DMS79 treated with DMSO at 0.1 percent for 48 hours (cell line): ENCODE measurements around the gene FBXO15.

Experiments used
- DNase-seq: peaks from one replicate; lab custom pipeline; 2025; lab: John Stamatoyannopoulos, UW

Gene FBXO15

DNA sequence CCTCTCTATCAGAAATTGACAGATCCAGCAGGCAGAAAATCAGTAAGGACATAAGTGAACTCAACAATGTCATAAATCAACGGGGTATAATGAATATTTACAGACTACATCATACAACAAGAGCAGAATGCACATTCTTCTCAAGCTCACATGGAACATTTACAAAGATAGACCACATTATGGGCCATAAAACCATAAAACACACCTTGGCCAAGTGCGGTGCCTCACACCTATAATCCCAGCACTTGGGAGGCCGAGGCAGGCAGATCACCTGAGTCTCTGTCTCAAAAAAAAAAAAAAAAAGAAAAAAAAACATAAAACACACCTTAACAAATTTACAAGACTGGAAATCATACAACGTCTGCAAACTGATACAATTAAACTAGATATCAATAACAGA is 36.7 kb downstream of the FBXO15 start:
- DNase-seq = no peak

DNA sequence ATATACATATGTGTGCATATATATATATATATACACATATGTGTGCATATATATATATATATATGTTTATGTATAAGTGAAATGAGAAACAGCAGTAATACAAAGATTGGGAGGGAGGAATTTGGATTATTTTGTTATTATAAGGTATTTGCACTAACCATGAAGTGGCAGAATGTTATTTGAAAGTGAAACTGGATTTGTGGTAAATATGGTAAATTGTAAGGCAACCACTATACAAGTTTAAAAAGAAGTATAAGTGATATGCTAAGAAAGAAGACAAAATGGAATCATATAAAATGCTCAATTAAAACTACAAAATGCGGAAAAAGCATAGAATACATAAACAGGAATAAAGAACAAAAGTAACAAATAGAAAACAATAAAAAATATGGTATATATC is 37.5 kb downstream of the FBXO15 start:
- DNase-seq = no peak

DNA sequence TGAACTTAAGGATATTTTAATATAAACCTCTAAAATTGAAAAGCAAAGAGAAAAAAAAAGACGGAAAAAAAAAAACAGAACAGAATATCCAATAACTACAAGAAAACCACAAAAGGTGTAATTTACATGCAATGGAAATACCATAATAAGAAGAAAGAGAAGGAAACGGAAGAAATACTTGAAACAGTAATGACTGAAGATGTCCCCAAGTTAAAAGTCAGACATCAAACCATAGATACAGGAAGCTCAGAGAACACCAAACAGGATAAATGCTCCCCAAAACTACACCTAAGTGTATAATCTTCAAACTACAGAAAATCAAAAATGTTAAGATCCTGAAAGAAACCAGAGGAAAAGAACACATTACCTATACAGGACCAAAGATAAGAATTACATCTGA is 39.2 kb downstream of the FBXO15 start:
- DNase-seq = no peak

DNA sequence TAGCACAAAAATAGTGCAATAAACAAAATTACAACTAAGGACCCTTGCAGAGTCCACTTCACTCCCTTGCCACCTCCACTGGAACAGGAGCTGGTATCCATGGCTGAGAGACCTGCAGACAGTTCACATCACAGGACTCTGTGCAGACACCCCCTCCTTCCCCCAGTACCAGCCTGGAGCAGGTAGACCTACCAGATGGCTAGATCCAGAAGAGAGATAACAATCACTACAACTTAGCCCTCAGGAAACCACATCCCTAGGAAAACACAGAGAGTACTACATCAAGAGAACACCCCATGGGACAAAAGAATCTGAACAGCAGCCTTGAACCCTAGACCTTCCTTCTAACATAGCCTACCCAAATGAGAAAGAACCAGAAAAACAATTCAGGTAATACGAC is 49.8 kb downstream of the FBXO15 start:
- no peak for DNase-seq

DNA sequence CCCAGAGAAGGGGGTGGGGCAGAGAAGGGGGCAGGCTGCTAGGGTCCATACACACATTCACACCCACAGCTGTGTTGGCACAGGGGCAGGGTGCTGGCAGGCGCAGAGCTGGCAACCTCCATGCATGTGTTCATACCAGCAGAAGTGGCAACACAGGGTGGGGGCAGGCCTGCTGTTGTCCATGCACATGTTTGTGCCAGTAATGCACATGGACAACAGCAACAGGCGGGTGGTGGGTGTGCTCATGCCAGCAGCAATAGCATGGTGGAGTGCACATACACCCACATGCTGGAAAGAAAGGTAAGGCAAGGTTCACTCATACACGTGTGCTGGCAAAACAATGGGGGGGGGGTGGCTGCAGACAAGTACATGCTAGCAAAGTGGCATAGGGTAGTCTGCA is 54.7 kb downstream of the FBXO15 start:
- no peak for DNase-seq

DNA sequence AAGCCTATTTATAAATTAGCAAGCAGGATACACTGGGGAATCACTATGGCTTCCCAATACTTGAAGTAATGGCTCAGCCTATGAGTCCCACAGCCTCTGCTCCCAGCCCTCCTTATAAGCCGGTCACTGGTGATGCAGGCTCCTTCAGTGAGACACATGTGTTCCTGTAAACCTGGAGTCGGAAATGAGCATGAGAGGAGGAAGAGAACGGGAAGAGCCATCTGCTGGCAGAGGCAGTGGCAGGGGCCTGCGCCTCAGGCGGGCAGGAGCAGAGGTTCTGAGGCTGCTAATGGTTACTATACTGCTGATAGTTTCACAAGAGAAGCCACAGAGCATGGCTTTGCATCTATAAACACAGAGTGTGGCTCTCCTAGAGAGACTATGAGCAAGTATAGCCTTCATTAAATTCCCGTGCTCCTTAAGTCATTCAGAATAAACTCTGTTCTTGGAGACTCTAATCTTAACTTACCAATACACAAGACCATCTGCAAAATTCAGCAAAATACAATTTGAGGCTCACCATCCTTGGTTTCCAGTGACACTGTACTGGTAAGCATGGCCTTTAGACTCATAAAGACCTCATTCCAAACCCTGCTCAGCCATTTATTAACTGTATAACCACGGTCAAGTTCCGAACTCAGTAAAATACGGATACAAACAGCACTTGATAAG is 63.3 kb downstream of the FBXO15 start:
- no peak for DNase-seq

DNA sequence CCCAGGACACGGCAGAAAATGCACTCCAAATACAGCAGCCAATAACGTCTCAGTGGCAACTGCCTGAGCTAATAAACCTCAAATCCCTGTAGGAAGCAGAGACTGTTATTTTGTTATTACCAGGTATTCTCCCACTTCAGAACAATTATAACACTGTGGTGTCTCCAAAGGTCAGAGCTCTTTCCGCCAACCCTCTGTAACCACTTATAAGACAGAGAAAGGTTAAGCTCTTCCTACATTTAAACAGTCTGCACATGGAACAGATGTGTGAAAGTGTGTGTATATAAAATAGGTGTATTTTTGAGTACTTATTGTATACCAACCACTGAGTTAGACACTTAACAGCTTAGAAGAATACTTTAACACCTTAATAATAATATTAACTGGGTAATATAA is 64.1 kb downstream of the FBXO15 start:
- DNase-seq = no peak

DNA sequence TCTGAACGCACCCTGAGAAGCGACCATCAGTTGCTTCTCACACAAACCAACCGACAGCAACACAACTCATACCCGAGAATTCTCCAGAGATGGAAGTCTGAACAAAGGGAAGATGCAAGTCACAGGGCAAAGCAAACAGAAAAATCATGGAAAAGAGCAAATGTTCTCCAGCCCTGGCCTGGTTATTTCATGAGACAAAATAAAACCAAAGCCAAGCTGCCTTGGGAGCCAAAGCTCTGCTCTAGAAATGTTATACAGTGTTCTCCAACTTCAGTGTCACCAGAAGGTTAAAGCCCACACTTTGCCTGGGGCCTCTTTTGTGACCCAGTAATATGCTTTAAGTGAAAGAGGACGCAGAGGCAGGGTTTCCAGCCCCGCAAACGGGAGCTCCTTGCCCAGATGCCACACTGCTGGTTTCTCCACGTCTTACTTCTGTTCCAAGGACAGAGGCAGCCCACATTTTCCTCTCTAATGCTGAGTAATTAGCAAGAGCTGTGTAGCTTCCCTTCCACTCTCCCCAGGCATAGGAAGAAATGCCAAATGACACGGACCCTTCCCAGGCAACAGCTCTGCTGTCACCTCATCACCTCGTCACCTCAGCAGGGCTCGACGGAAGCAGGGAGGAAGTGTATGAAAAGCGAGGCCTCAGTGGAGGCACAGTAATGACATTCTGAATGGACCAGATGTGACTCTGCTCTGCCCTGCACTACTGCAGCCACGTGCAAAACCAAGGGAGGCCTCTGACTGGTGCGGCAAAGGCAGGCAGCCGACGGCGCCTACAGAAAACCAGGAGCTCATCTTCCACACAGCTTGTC is 64.7 kb downstream of the FBXO15 start:
- no peak for DNase-seq

DNA sequence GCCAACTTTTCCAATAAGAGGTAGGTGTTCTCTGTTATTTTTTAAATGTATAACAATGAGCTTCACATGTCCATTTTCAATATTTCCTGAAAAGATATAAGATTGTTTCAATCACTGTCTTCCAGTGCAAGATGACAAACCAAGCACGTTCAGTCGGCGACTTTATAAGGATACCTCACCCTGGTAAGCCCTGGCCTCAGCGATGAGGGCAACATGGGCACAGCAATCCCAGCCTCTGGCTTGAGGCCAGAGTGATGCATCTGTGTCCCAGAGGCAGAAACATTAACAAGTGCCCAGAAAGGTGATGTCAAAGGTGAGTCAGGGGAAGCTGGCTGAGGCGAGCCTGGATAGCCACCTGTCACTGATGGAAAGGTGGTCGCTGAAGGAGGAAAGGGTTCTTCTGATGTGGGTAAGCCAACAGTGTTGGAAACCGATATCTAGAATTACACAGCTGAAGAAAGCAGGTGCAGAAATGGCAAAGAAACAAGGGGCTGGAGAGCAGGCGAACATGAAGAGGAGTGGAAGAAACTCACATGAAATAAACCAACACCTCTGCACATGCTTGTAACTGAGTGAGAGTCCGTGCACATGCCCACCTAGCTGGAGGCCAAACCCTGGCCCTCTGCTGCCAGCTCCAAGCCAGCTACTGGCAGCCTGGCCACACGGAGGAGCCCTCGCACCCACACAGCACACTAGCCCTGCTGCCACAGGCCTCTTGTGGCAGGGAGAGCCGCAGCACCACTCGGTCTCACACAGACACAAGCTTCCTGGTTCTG is 65.5 kb downstream of the FBXO15 start:
- DNase-seq = no peak

DNA sequence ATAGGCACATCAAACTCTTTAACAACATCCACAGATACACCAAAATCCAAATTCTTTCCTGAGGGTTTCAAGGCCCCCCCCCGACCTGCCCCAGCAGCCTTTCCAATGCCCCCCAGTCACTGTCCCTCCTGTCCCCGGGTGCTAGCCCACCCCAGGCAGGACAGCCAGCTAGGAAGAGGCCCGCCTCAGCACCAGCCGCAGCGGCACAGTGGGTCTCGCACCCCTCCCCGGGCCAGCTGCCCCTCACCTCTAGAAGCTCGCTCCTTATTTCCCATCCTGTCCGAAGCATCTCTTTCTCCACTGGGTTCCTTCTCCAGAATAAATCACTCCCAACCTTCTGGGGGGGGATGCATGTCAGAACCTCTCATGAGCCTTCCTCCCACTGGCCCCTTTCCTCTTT is 69.4 kb downstream of the FBXO15 start:
- DNase-seq = no peak

DNA sequence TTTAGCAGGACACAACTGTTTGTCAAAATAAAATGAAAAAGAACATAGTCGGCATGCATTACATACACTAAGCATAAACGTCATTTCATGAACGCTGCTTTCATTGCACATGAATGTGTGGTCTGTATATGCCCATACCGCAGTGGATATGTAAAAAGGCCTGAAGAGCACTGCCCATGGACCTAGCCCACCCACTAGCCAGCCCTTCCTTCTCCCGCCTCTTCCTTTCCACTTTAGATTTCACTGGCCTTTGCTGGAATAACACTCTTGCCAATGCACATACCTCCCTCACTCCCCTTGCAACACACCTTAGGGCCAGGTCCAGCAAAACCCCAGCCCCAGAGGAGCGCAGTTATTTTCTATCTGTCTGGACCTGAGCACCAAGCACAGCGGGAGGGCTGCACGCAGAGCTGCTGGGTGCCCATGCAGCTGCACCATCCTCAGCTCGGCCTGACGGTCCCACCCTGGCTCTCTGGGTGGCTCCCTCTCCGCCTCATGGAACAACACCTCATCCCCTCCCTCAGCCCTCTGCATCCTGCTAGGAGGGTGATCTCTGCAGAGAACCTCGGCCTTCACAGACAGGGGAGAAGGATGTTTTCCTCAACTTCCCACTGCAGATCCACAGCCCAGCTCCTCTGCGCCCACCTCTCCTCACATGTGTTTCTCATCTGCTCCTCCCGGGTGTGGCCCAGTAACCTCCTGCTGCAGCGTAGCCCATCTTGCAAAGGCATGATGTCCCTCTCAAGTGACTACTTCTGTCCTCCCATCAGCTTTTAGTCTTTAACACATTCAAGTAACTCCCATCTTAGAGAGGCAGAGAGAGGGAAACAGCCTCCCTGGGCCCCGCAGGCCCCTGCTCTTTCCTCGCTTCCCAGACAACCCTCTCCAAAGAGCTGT is 72.7 kb downstream of the FBXO15 start:
- no peak for DNase-seq

DNA sequence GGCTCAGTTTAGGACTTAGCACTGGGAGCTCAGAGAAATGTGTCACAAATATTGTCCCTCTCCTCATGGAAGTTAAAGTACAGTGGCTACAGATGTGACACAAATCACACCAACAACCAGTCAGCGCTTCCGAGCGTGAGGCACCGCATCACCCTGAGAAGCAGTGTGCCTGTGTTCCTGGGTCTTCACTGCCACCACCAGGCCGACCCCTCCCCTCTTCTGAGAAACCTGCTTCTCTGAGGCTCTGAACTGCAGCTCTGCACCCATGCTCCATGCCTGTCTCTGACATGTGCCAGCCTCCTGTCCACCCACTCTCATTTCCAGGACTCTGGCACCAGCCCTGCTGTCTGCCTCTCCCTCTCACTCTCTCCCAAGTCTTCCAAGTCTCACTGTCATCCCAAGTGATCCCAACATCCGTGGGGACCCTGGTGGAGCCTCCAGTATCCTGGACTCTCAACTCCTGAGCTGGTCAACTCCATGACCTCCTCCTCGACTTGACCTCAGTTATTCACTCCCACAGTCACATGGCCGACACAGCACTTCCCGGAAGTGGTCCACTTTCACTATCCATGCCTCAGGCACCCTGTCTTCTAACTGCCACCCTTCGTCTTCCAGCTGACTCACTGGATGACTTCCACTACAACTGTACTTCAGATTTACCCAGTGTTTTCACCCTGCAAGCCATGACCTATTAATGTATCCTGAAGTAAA is 73.5 kb downstream of the FBXO15 start:
- DNase-seq = no peak

DNA sequence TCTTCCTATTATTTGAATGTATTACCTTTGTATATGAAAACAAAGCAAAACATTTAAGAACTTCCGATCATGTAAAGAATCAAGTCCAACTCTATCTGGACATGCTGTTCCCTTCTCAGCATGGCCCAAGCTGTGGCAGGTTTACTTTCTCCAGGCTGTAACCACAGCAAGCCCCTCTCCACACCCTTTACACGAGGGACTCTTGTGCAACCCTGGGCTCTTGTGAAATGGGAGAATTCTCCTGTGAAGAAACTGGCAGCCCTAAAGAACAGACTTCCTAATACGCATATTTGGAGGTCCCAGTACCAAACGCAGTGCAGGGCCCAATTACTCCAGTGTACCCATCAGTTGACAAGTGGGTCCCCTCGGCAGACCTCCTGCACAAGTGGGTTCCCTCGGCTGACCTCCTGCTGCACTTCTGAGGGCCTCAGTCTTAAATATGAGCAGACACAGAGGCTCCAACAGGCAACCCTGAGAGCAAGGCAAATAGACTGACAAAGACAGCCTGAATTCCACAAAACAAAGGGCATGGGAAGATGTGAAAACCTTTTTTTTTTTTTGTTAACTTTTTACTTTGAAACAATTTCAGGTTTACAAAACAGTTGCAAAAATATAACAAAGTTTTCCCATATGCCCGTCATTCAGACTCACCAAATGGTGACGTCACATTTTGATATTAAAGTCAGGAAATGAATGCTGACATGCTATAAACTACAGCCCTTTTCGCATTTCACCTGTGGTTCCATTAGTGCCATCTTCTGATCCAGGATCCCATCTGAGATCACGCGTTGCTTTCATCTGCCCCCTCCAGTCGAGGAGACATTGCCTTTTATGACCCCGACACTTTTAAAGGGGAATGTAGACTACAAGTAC is 78.2 kb downstream of the FBXO15 start:
- DNase-seq = no peak

DNA sequence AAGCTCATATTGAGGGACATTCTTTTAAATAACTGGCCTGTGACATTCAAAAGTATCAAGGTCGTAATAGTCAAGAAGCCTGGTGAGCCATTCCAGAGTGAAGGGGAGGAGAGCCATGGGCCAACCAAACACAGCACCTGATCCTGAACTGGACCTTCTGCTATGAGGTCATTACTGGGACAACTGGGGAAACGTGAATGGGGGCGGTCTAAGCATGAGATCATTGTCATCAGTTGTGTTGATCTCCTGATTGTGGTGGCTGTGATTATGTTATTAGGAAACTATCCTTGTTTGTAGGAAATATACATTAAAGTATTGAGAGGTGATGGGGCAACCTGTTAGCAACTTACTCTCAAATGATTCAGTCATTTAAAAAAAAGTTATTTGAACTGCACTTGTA is 79.3 kb downstream of the FBXO15 start:
- DNase-seq = no peak

DNA sequence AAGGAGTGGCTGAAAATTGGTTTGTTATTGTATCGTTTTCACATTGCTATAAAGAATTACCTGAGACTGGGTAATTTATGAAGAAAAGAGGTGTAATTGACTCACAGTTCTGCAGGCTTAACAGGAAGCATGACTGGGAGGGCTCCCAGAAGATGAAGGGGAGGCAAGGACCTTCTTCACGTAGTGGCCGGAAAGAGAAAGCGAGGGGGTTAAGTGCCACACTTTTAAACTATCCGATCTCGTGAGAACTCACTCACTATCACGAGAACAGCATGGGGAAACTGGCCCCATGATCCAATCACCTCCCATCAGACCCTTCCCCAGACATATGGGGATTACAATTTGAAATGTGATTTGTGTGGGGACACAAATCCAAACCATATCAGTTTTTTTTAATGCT is 81.6 kb downstream of the FBXO15 start:
- DNase-seq = no peak

DNA sequence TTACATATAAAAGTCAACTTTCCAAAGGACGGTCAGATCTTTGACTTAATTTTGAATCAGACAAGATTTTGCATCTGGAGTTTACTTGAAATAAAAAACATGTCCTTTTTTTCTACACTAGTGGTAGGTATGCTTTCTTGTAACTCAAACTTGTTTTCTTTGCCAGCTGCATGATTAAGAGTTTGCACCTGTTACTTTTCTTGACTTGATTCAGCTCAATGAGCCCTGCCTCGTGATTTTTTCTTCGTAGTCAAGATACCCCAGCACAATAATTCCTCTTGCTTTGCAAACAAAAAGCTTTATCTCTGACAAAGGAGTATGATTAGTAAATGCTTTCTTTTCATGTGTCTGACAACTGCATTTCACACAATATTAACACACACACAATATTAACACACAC is 82.3 kb downstream of the FBXO15 start:
- DNase-seq = no peak

DNA sequence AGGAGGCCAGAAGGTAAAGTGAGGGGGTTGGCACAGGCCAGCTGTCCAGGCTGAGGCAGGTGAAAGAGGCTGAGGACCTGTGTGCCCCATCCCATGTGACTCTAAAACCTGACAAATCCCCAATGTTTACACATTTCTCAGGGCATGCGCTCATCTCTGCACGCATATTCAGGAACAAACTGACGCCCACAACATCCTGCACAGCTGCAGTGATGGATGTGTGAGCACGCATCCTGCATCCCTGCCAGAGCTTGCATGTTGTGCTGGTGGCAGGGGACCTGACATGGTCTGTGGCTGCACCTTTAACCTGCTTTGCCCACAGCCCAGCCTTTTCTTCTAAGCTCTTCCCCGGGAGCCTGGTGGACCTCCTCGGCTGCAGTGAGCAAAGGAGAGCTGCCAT is 83.1 kb downstream of the FBXO15 start:
- DNase-seq = no peak

DNA sequence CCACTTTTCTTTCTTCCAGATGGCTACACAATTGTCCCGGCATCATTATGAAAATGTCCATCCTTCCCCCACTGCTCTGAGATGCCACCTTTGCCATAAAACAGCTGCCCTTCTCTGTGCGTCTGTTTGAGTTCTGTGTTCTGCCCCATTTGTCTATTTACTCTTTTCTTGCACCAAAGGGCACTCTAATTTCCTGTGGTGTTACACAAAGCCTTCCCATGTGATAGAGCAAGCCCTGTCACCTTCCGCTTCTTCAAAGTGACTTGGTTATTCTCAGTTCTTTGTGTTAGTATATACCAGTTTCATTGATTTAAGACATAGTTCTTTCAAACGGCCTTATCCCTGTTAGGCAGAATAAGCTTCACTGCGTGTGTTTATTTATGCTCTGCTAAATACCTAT is 84.1 kb downstream of the FBXO15 start:
- DNase-seq = no peak

DNA sequence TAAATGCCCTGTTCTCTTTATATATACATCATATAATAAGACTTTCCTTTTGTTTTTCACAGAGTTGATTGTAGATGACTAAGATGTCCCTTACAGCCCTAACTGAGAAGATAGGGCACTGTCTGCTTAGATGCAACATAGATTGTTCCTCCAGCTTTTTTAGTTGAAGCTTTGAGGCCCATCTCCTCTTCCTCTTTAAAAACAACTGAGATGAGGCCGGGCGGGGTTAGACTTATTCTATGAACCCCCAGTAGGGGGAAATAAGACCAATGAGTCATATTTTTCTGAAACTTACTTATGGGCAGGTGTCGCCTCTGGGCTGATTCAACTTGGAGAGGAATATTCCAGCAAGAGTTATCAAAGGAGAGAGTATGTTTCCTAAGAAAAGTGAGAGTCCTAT is 84.6 kb downstream of the FBXO15 start:
- no peak for DNase-seq

DNA sequence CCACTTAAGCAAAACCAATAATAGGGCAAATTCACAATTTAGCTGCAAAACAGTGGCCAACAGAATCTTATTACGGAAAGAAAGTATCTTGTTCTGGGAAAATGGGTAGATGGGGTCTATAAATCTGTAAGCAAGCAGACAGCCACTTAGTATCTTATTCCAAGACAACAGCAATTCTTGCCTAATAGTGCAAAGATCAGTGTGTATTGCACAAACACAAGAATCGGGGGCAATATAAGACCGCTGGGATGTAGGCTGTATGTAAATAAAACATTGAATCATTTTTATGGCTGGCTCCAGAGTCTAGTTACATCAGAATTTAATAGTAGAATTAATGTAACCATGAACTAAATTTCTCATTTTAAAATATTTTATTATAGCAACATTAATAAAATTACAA is 85.6 kb downstream of the FBXO15 start:
- no peak for DNase-seq
